ENCODE results near the gene ATXN1.

Gene ATXN1

DNA sequence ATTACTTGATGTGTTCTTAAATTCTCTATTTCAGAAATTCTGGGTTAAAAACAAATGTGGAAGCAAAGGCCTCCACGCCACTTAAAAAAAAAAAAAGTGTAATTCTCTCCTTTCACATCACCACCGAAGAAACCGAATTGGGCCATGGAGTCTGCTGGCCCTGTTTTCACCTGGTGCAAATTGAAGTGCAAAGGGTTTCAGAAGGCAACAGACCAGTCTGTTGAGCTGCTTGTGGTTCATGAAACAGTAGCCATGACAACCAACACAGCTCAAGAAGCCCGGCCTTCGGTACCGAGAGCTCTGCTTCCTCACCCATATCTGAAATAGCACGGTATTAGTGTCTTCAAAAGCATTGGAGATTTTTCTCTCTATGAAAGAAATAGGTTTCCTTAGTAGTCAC lies 459.7 kb downstream of the ATXN1 start:
- H3K9me2 ChIP-seq (replicated peaks; ENCODE audit: control insufficient read depth, low read length), result no peaks in the 10 kb centered on the region
- no peaks in the 10 kb centered on the region for H3K27me3 ChIP-seq (ENCODE audit: control insufficient read depth, low read length)
- no peak overlapping the region for H3K4me3 ChIP-seq (ENCODE audit: low read length)
- no peaks in the 10 kb centered on the region; the same call in 1 of the 2 replicates for H3F3A ChIP-seq (ENCODE audit: control insufficient read depth, insufficient read depth)
- H3K9me3 ChIP-seq (ENCODE audit: control insufficient read depth, insufficient read depth, low read length), result no peaks in the 10 kb centered on the region
- peaks cover 19% of the 10 kb centered on the region for H3K4me1 ChIP-seq (ENCODE audit: control insufficient read depth, low read length)
- TF ChIP-seq CTCF (IDR thresholded peaks at IDR 0.05; ENCODE audit: low read depth, low read length, poor library complexity, severe bottlenecking) (no peak), EZH2phosphoT487 (IDR thresholded peaks at IDR 0.05; ENCODE audit: borderline replicate concordance, low read length) (no peak)
- no peak overlapping the region for H3K4me2 ChIP-seq (ENCODE audit: low read length)
- H3K79me2 ChIP-seq (ENCODE audit: control insufficient read depth, low read length), result no peaks in the 10 kb centered on the region
- H3K36me3 ChIP-seq (ENCODE audit: control insufficient read depth, low read length), result no peaks in the 10 kb centered on the region
- H4K20me1 ChIP-seq (ENCODE audit: control insufficient read depth, insufficient read depth, low read depth, low read length), result no peaks in the 10 kb centered on the region
- no peak overlapping the region for H3K27ac ChIP-seq (ENCODE audit: low read depth, low read length)

DNA sequence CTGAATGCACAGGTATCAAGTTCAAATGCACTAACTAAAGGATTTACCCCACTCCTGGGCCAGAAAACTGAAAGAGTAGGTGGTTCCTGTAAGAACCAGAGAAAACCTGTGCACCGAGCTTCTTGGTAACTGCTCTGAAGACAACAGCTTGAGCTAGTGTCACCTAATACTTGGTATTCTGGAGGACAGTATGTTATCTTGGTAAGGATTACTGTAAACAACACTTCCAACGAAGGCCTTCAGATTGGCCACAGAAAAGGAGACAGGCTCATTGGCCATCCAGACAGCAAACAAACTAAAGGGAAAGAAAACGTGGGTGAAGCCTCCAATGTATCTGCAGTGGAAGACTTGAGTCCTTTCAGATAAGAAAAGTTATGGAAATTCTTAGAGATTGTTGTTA lies 461.4 kb downstream of the ATXN1 start:
- Histone ChIP-seq H3K4me1 (ENCODE audit: control insufficient read depth, low read length) (peaks cover 3% of the 10 kb centered on the region), H3K27ac (ENCODE audit: low read depth, low read length) (no peak overlapping the region), H3K79me2 (ENCODE audit: control insufficient read depth, low read length) (no peaks in the 10 kb centered on the region), H4K20me1 (ENCODE audit: control insufficient read depth, insufficient read depth, low read depth, low read length) (no peaks in the 10 kb centered on the region), H3K9me3 (ENCODE audit: control insufficient read depth, insufficient read depth, low read length) (no peaks in the 10 kb centered on the region), H3K4me3 (ENCODE audit: low read length) (no peak overlapping the region), H3K9me2 (replicated peaks; ENCODE audit: control insufficient read depth, low read length) (no peaks in the 10 kb centered on the region), H3F3A (ENCODE audit: control insufficient read depth, insufficient read depth) (no peaks in the 10 kb centered on the region; the same call in 1 of the 2 replicates), H3K27me3 (ENCODE audit: control insufficient read depth, low read length) (no peaks in the 10 kb centered on the region), H3K4me2 (ENCODE audit: low read length) (no peak overlapping the region), H3K36me3 (ENCODE audit: control insufficient read depth, low read length) (no peaks in the 10 kb centered on the region)
- no peak for TF ChIP-seq EZH2phosphoT487 (IDR thresholded peaks at IDR 0.05; ENCODE audit: borderline replicate concordance, low read length)
- no peak for TF ChIP-seq CTCF (IDR thresholded peaks at IDR 0.05; ENCODE audit: low read depth, low read length, poor library complexity, severe bottlenecking)

DNA sequence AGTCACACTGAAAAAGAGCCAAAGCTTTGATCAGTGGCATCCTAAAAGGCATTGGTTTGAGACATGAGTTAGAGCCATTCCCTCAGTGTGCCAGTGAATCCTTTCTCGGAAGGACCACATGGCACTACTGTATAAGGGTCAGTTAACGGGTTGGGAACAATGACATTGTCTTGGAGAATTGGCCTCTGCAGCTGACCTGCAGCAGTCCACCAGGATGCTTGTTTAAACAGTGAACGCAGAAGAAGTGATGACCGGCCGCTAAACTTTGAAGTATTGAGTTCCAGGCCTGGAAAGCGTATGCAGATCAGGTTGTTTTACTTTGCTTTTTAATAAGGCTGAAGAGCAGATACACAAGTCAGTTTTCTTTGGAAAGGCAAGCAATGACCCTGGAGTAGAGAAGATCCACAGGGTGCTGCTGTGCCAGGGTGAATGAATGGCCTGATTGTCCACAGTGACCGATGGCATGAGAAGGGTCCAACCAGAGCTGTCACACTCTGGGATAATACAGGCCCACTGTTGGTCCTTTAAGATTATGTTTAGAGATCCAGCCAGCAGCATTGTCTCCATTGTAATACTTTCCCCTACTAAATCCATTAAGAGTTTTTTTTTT lies 465.1 kb downstream of the ATXN1 start:
- no peaks in the 10 kb centered on the region for H3K4me1 ChIP-seq (ENCODE audit: control insufficient read depth, low read length)
- no peaks in the 10 kb centered on the region for H4K20me1 ChIP-seq (ENCODE audit: control insufficient read depth, insufficient read depth, low read depth, low read length)
- H3F3A ChIP-seq (ENCODE audit: control insufficient read depth, insufficient read depth), result no peaks in the 10 kb centered on the region
- H3K9me3 ChIP-seq (ENCODE audit: control insufficient read depth, insufficient read depth, low read length), result no peaks in the 10 kb centered on the region
- no peaks in the 10 kb centered on the region for H3K9me2 ChIP-seq (replicated peaks; ENCODE audit: control insufficient read depth, low read length)
- H3K27ac ChIP-seq (ENCODE audit: low read depth, low read length), result no peak overlapping the region
- no peak overlapping the region for H3K4me3 ChIP-seq (ENCODE audit: low read length)
- TF ChIP-seq CTCF (IDR thresholded peaks at IDR 0.05; ENCODE audit: low read depth, low read length, poor library complexity, severe bottlenecking) (no peak), EZH2phosphoT487 (IDR thresholded peaks at IDR 0.05; ENCODE audit: borderline replicate concordance, low read length) (no peak)
- no peaks in the 10 kb centered on the region for H3K36me3 ChIP-seq (ENCODE audit: control insufficient read depth, low read length)
- H3K4me2 ChIP-seq (ENCODE audit: low read length), result no peak overlapping the region
- no peaks in the 10 kb centered on the region for H3K79me2 ChIP-seq (ENCODE audit: control insufficient read depth, low read length)
- no peaks in the 10 kb centered on the region for H3K27me3 ChIP-seq (ENCODE audit: control insufficient read depth, low read length)
